ENCODE data around the gene PREX1.

The PREX1 gene

DNA sequence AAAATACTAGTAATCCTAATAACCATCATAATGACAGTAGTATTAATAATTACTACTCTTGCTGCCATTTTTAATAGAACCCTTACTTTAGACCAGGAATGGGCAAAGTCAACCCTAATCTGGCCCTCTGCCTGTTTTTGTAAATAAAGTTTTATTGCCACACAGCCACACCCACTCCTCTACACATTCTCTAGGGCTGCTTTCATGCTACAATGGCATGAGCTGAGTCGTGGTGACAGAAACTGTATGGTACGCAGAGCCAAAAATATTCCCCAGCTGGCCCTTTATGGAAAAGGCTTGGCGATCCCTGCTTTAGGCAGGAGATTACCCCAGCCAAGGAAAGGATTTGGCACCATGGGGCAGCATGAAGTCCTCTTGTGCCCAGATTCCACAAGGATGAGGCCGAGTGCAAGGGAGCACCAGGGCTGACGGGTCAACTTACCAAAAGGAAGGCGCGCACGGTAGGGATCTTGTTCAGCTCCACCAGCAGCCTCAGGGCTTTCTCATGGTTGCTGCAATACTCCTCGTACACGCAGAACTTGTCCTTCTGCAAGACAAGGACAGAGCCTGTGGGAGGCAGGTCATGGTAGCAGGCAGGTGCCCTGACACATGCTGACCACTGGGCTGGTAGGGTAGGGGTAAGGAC, 93.6 kb downstream of the PREX1 start:
- no peak for DNase-seq (ENCODE audit: low spot score)

DNA sequence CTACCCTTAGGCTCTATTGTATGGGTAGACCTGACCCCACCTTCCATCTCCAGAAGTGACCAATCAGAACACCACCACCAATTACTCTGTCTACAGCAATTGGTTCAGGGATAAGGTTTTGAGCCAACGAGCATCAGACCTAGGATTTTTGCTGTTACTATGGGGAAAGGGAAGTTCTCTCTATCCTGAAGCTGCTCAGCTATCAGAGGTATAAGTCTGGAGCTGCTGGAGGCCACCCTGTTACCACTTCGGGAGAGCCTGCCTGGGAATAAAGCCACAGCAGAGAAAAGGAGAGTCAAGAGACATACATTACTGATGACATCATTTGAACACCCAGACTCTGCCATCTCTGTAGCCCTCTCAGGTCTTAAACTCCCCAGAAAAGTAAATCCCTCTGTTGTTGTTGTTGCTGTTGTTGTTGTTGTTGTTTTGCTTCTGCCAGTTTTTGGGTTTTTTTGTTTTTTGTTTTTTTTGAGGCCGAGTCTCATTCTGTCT, 94.5 kb downstream of the PREX1 start:
- DNase-seq (ENCODE audit: low spot score): no peak

DNA sequence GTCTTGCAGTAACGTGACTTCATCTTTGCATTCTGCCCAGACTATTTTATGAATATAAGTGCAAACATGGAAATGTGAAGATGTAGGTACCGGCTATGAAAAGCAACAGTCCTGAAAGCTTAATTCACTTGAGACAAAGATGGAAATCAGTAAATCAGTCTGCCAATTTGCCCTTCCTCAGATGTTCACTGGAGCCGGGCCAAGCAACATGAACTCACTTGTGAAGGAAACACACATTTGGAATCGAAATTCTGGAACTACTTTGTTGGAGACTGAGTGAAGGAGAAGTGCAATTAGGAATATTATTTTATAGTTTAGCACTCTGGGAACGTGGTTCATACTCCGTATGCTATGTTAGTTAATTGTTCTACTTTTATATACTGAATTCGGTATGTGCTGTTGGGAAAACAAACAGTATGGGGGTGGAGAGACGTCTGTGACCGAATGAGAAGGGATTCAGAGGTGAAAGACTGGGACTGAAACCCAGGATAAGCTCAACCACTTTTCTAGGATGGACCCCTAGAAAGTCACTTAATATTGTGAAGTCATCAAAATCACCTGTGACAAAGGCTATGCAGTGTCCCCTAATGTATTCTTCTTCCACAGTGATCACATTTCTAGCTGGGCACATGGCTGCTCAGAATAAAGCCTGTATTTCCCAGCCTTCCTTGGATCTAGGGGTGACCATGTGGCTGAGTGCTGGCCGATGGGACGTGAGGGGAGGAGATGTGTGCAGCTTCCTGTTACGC, 95.5 kb downstream of the PREX1 start:
- no peak for DNase-seq (ENCODE audit: low spot score)

- no peak for DNase-seq (ENCODE audit: low spot score)
Observed at GRCh38 chr20:48731536-48731935, 96.3 kb downstream of the PREX1 start.

GRCh38 chr20:48730977-48731376, 96.8 kb downstream of the PREX1 start:
- no peak for DNase-seq (ENCODE audit: low spot score)

DNA sequence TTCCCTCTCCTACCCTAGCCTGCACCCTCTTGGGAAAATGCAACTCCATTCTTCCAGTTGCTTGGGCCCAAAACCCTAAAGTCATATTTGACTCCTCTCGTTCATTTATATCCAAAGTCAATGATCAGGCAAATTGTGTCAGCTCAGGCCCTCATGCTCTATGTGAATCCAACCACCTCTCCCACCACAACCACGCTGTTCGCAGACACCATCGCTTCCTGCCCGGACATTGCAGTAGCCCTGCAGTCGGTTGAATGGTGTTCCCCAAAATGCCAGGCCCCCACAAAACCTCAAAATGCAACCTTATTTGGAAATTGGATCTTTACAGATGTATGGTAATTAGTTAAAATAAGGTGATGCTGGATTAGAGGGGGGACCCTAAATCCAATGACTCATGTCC, 98.3 kb downstream of the PREX1 start:
- DNase-seq (ENCODE audit: low spot score): no peak

DNA sequence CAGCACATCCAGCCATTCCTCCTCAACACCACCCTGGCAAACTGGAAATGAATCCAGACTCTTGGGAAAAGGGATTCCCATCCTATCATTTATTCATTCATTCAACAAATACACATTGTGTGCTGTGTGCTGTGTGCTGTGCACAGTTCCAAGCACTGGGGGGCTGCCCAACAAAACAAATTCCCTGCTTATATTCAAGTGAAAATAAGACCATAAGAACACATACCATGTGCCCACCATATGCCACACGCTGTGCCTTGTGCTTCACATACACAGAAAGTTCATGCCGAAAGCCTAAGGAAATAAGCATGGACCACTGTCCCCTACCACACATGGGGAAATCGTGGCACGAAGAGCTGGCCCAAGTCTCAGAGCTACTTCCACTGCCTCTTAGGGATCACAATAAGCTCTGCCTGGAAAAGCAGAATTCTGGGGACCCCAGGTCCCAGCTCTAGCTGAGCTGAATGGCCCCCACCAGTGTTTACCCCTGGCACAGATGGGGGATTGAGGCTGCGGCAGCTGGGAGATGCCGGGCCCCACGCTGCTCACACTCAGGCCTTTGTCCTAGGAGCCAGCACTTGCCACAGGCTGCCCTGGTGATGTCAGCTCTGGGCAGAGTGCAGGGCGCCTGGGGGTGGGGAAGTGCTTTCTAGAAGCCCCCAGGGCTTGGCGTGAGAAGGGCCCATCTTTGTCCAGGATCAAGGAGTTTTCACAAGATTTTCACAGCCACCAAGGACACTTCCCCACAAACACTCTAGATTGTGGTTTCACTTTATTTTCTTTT, 99.6 kb downstream of the PREX1 start:
- no peak for DNase-seq (ENCODE audit: low spot score)

- DNase-seq (ENCODE audit: low spot score): no peak
Observed at GRCh38 chr20:48727226-48727625, 100.6 kb downstream of the PREX1 start.

GRCh38 chr20:48725555-48725991, 102.2 kb downstream of the PREX1 start:
- peak; percentile 17 for DNase-seq (ENCODE audit: low spot score)

GRCh38 chr20:48724891-48725554, 102.8 kb downstream of the PREX1 start:
- DNase-seq (ENCODE audit: low spot score): no peak

DNA sequence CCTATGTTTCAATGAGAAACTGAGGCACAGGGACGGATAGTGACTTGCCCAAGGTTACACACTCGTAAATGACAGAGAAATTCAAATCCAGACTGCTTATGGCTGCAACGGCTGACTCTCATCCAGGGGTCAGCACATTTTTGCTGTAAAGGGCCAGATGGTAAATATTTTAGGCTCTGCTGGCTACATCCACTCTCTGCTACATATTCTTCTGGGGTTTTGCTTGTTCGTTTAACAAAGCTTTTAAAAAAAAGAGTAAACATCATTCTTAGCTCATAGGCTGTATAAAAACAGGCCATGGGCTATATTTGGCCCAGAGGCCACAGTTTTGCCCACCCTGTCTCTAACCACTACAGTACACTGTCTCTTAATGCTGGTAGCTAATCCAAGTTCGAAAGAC, 103.4 kb downstream of the PREX1 start:
- DNase-seq (ENCODE audit: low spot score): no peak

- DNase-seq (ENCODE audit: low spot score): peak; percentile 58
Observed at GRCh38 chr20:48723308-48724264, 104.2 kb downstream of the PREX1 start.

DNA sequence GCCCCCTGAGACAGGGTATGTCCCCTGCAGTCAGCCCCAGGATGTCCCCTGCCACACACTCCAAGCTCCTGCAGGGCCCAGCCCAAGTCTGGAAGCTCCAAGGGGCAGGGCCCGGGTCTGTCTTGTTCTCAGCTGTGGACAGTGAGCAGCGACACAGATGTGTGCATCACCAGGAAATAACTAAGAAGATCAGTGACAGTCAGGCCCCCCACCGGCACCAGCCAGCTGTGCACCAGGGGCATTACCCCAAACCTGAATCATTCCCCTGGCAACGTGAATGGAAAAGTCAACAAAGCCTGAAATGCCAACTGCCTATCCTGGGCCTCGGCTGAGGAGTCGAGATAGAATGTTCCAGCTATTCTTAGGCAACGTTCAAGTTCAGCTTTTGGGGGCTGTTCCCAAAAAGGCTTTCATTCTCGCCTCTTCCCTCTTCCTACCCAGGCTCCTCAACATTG, 105.0 kb downstream of the PREX1 start:
- DNase-seq (ENCODE audit: low spot score): peak; percentile 71

DNA sequence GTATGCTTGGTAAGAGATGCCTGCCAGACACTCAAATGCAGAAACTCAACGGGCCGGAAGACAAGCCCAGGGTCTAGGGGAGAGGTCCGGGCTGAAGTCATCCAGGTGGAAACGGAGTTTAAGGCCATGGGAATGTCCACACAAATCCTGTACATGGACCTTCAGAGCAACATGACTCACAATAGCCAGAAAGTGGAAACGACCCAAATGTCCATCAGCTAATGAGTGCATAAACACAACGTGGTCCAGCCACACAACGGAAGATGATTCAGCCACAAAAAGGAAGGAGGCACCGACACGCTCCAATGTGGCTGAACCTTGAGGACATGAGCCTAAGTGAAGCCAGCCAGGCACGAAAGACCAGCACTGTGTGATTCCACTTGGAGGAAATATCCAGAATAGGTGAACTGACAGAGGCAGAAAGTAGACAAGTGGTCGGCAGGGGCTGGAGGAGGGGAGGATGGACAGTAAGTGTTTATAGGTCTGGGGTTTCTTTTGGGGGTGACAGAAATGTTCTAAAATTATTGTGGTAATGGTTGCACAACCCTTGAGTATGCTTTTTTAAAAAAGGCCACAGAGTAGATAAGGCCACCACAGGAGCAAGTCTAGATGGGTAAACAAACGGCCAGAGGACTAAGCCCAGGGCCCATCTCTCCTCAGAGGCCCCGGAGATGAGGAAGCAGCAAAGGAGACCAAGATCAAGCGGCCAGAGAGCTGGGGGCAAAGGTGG, 105.6 kb downstream of the PREX1 start:
- peak; percentile 54 for DNase-seq (ENCODE audit: low spot score)

DNA sequence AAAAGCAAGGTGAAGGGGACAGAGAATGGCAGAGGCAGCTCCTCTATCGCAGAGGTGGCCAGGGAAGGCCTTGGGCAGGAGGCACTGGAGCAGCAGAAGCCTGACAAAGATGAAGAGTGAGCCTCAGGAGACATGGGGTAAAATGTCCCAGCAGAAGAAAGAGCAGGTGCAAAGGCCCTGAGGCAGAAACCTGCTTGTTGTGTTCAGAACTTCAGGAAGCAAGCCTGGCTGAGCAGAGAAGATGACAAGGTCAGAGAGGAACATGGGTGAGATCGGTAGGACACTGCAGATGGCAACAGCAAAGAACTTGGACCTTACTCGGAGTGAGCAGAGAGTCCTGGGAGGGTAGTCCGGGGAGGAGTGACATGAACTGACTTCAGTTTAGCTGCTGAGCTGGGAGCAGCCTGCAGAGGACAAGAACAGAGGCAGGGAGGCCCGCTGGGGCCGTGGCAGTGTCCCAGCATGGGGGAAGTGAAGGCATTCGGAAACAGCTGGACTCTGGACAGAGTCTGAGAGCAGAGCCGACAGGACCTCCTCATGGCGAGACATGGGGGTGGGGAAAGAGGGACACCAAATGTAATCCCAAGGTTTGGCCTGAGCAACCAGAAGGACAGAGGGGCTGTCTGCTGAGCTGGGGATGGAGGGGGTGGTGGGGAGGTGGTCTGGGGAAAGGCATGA, 106.3 kb downstream of the PREX1 start:
- DNase-seq (ENCODE audit: low spot score): no peak

DNA sequence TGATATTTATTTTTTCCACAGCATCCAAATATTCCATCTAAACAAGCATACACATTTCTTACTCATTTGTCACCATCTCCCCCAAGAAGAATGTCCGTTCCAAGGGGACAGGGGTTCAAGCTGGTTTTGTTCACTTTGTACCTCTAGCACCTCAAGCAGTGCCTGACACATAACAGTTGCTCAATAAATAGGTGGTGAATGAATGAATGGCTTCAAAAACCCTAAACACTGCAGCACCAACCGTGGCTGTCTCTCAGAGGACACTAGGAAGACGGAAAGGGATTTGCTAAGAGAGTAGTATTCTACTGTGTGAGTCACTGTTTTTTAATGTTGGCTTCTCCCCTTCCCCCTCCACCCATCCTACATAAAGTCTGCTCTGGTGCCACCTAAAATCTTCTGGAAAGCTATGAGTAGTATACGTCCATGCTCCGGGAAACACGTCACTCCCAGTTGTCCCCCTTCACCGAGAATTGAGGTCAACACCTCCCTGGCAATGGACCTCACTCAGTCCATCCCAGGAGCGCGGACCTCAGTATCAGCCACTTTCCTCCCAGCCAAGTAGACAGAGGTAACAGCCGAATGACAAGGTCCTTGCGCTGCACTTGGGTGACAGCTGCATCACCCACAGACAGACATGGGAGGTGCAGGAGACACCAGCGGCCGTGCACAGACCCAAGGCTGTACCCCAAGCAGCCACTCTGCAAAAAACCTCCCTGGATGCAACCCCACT, 107.4 kb downstream of the PREX1 start:
- no peak for DNase-seq (ENCODE audit: low spot score)

DNA sequence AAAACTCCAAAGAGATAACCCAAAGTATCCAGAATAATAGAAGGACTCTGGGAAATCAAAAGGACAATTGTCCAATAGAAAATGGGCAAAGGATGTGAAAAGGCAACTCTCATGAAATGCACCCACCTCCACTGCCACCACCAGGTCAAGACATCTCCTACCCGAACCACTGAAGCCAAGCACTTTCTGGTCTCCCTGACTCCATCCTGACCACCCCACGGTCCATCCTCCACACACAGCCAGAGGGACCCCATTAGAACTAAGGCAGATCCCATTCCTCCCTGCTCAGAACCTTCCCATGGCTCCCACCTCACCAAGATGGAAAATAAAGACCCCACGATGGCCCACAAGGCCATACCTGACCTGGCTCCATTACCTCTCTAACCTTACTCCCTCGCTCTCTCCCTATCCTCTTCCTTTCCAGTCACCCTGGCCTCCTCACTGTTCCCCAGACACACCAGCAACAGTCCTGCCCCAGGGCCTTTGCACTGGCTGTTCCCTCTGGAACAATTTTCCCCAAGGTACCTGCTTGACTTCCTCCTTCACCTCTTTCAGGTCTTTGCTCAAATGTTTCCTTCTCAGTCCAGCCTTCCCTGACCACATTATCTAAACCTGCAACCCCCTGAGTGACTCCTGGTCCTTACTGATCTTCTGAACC, 108.1 kb downstream of the PREX1 start:
- no peak for DNase-seq (ENCODE audit: low spot score)

GRCh38 chr20:48718786-48719578, 108.8 kb downstream of the PREX1 start:
- no peak for DNase-seq (ENCODE audit: low spot score)

Measured in AG08395 (cell line).